ENCODE measurements around the gene APOBEC3G.

Gene APOBEC3G

DNA sequence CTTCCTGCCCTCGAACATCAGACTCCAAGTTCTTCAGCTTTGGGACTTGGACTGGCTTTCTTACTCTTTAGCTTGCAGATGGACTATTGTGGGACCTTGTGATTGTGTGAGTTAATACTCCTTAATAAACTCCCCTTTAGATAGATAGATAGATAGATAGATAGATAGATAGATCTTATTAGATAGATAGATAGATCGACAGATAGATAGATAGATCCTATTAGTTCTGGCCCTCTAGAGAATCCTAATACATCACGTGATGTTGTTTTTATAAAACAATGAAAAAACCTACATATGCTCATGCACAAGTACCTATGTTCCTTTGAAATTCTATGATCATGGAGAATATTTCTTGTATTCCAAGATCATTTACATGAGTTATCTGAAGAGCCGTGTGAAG lies 43.9 kb downstream of the APOBEC3G start:
- H3K4me3 ChIP-seq (ENCODE audit: low read depth, low read length): no peak overlapping the region
- ChIA-PET POLR2A (no interaction called here), CTCF (interaction anchor here (1.2 to 5.2 kb wide), 7 partner anchors 12 to 251 kb away, joined by 3 to 32 read pairs (median 5); no protein-coding TSS in a partner anchor)
- no peak for DNase-seq (ENCODE audit: low read depth, low spot score)
- no peak for TF ChIP-seq CTCF (IDR thresholded peaks at IDR 0.05; ENCODE audit: insufficient read depth, low read length, missing control alignments)

- no peak for TF ChIP-seq CTCF (IDR thresholded peaks at IDR 0.05; ENCODE audit: insufficient read depth, low read length, missing control alignments)
- DNase-seq (ENCODE audit: low read depth, low spot score): no peak
- no peak overlapping the region for H3K4me3 ChIP-seq (ENCODE audit: low read depth, low read length)
- ChIA-PET CTCF (interaction anchor here (1.0 to 4.5 kb wide), 5 partner anchors 12 to 353 kb away, joined by 3 to 23 read pairs (median 11); no protein-coding TSS in a partner anchor), POLR2A (no interaction called here)
Observed at GRCh38 chr22:39122772-39123470, 45.8 kb downstream of the APOBEC3G start.

DNA sequence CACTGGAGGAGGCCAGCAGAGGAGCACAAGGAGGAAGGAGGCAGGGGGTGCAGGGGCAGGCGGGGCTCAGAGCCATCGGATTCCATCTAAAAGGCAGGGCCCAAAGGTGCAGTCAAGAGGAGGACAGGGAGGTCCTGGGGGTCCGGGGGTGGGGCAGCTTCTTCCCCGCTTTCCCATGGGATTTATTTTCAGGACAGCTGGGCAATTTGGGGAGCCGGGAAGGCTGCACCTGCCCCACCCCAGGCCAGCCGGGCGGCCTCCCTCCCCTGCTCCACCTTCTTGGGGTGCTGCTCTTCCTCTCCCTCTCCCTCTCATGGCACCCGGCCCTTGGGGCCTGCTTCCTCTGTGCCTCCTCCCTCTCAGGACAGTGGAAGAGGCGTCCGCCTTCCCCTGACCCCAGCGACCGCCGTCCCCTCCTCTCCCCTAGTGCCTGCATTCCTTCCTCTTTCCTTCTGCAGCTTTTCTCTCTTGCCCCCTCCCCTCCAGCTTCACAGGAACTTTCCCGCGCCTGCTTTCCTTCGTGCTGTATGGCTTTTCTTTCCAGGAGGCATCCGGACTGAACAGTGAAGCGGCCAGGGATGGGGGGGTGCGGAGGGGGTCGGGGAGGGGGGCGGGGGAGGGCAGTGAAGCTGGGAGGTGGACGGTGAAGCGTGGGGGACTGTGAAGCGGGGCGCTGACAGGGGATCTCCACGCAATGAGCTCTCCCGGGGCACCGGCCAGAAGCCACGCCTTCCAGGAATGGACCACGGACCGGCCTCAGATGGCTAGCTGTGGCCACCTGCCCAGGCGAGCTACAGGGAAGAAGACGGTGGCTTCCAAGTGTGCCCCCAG lies 46.9 kb downstream of the APOBEC3G start:
- TF ChIP-seq CTCF (IDR thresholded peaks at IDR 0.05; ENCODE audit: insufficient read depth, low read length, missing control alignments): no peak
- DNase-seq (ENCODE audit: low read depth, low spot score): no peak
- ChIA-PET CTCF (interaction anchor here (0.6 to 4.5 kb wide), 6 partner anchors 11 to 357 kb away, joined by 3 to 23 read pairs (median 6); no protein-coding TSS in a partner anchor), POLR2A (no interaction called here)
- no peak overlapping the region for H3K4me3 ChIP-seq (ENCODE audit: low read depth, low read length)

DNA sequence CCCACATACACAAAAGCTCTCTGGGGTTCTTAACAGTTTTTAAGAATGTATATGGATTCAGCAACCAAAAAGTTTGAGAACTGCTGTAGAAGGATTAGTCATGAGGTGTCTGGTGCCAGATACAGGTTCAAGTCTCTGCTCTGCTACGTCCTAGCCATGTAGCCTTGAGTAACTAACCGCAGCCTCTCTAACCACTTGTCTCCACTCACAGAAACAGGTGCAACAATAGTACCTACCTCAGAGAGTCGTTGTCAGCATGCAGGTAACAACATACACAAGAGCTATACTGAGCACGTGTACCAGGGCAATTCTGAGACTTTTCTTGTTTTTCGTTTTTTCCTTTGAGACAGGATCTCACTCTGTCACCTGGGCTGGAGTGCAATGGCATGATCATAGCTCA lies 48.5 kb downstream of the APOBEC3G start:
- DNase-seq (ENCODE audit: low read depth, low spot score): no peak
- ChIA-PET CTCF (interaction anchor here (0.6 to 4.5 kb wide), 7 partner anchors 9 to 359 kb away, joined by 3 to 23 read pairs (median 8); no protein-coding TSS in a partner anchor), POLR2A (no interaction called here)
- TF ChIP-seq CTCF (IDR thresholded peaks at IDR 0.05; ENCODE audit: insufficient read depth, low read length, missing control alignments): no peak
- no peak overlapping the region for H3K4me3 ChIP-seq (ENCODE audit: low read depth, low read length)

DNA sequence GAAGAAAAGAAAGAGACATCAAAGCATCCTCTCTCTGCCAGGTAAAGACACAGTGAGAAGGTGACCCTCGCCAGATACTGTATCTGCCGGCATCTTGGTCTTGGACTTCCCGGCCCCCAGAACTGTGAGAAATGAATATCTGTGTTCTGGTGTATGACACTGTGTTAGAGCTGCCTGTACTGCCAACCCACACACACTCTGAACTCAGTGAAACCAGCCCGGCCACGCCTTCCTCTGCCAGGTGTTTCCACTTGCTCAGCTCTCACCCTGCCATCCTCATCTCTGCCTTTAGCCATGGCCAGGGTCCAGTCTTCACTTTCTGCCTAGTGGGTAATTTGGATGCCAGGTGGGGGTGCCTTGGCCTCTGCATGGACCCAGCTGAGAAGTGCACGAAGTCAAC lies 51.4 kb downstream of the APOBEC3G start:
- H3K4me3 ChIP-seq (ENCODE audit: low read depth, low read length): no peak overlapping the region
- DNase-seq (ENCODE audit: low read depth, low spot score): no peak
- no peak for TF ChIP-seq CTCF (IDR thresholded peaks at IDR 0.05; ENCODE audit: insufficient read depth, low read length, missing control alignments)
- CTCF ChIA-PET: interaction anchor here (1.6 kb wide), 1 partner anchor 10 kb away, joined by 7 read pairs; no protein-coding TSS in a partner anchor
- POLR2A ChIA-PET: no interaction called here

- H3K4me3 ChIP-seq (ENCODE audit: low read depth, low read length): no peak overlapping the region
- ChIA-PET POLR2A (no interaction called here), CTCF (interaction anchor here (1.0 to 1.6 kb wide), 2 partner anchors 11 to 126 kb away, joined by 3 to 7 read pairs; no protein-coding TSS in a partner anchor)
- TF ChIP-seq CTCF (IDR thresholded peaks at IDR 0.05; ENCODE audit: insufficient read depth, low read length, missing control alignments): no peak
- no peak for DNase-seq (ENCODE audit: low read depth, low spot score)
Observed at GRCh38 chr22:39129081-39129480, 52.0 kb downstream of the APOBEC3G start.

Data from AG04449 (cell line).